Measurements from ENCODE around the gene ANKRD33.

The ANKRD33 gene

GRCh38 chr12:51862947-51863346 is 25.0 kb upstream of the ANKRD33 start:
- no peak for FAIRE-seq

GRCh38 chr12:51863363-51863932 is 24.5 kb upstream of the ANKRD33 start:
- FAIRE-seq: no peak

- no peak for FAIRE-seq
Measured at GRCh38 chr12:51863933-51864832, 23.7 kb upstream of the ANKRD33 start.

- FAIRE-seq: no peak
Measured at GRCh38 chr12:51864833-51865670, 22.9 kb upstream of the ANKRD33 start.

- FAIRE-seq: no peak
Measured at GRCh38 chr12:51865757-51866270, 22.1 kb upstream of the ANKRD33 start.

- no peak for FAIRE-seq
Measured at GRCh38 chr12:51866324-51866723, 21.6 kb upstream of the ANKRD33 start.

GRCh38 chr12:51866762-51867161 is 21.1 kb upstream of the ANKRD33 start:
- no peak for FAIRE-seq

GRCh38 chr12:51867371-51867770 is 20.5 kb upstream of the ANKRD33 start:
- no peak for FAIRE-seq

- no peak for FAIRE-seq
Measured at GRCh38 chr12:51867796-51868428, 20.0 kb upstream of the ANKRD33 start.

- no peak for FAIRE-seq
Measured at GRCh38 chr12:51868821-51869495, 18.9 kb upstream of the ANKRD33 start.

GRCh38 chr12:51869496-51869865 is 18.4 kb upstream of the ANKRD33 start:
- no peak for FAIRE-seq

GRCh38 chr12:51869931-51870330 is 18.0 kb upstream of the ANKRD33 start:
- FAIRE-seq: no peak

GRCh38 chr12:51870504-51870903 is 17.4 kb upstream of the ANKRD33 start:
- FAIRE-seq: no peak

GRCh38 chr12:51871126-51871525 is 16.8 kb upstream of the ANKRD33 start:
- no peak for FAIRE-seq

GRCh38 chr12:51871918-51872688 is 15.8 kb upstream of the ANKRD33 start:
- FAIRE-seq: no peak

- FAIRE-seq: no peak
Measured at GRCh38 chr12:51872689-51872981, 15.3 kb upstream of the ANKRD33 start.

GRCh38 chr12:51873251-51873994 is 14.5 kb upstream of the ANKRD33 start:
- no peak for FAIRE-seq

- no peak for FAIRE-seq
Measured at GRCh38 chr12:51874000-51874399, 13.9 kb upstream of the ANKRD33 start.

- no peak for FAIRE-seq
Measured at GRCh38 chr12:51874486-51874885, 13.4 kb upstream of the ANKRD33 start.

GRCh38 chr12:51879102-51879501 is 8.8 kb upstream of the ANKRD33 start:
- no peak for FAIRE-seq

GRCh38 chr12:51883295-51883694 is 4.6 kb upstream of the ANKRD33 start:
- FAIRE-seq: no peak
